ENCODE measurements around the gene MICU2.

MICU2 gene

DNA sequence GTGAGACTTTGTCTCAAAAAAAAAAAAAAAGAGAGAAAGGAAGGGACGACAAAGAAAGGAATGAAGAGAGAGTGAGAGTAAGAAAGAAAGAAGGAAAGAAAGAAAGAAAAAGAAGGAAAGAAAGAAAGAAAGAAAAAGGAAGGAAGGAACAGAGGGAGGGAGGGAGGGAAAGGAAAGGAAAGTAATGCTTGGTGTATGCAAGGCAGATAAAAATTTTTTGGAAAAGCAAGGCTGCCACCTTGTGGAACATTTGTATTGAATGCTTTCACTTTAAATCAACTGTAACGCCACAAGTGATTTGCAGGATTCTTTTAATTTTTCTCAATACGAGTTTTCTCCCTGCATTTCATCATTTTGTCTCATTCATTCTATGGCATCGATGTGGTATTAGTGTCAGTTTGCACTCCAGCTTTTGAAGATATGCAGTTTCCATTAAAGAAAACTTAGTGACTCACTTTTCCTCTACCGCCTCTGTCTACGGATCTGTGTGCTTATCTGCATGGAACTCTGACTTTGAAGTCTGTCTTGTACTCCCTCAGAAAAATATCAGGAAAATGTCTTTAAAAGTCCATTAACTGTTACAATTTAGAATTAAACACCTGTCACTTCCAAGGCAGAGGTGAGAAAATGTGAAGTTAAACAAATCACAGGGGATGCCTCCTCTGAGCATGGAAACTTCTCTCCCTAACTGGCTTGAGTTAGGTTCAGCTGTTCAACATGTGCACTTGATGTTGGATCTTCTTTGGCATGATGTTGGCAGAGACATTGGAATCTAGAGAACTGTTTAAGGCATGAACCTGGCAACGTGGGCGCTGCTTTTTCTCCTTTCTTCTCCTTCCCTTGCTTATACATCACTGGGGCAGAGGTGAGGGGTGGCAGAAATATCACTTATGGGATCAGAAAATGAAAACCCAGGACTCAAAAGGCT, 124.8 kb downstream of the MICU2 start:
- peak; percentile 32 for DNase-seq

DNA sequence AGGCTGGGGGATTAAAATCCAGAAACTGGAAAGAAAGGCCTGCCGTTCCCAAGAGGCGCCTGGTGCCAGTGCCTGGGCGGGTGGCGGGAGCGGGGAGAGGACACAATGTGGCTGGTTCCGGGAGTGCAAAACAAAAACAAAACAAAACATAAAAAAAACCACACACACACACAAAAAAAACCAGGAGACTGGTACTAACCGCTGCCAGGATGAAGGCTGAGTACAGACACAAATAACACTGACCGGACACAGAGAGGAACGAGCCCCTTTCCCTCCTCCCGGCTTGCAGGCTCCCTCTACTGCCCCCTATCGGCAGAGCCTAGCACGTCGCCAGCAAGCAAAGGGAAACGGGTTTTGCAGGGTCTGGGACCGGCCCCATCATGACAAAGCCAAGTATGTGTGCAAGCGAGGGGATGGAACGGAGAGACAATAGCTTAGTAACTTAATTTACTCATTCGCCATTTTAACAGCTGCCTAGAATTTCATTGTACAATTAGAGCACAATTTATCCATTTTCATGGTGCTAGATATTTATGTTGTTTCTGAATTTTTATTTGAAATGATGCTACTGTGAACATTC, 127.0 kb downstream of the MICU2 start:
- DNase-seq = no peak

DNA sequence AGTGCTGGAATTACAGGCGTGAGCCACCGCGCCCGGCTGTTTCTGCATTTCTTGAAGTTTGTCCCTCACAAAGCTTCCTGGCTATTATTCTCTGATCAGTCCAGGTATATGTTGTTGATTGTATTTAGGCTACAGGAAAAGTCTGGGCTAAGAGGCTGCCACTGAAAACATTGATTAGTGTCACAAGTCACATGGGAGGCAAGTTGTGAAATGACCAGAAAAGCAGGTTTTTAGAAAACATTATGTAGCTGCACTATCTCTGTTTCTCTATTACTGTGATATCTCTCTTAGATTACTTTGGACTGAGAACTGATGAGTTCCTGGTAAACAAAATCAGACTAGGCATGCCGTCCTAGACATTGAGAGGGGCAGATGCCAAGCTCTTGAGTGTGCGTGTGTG, 128.9 kb downstream of the MICU2 start:
- no peak for DNase-seq

DNA sequence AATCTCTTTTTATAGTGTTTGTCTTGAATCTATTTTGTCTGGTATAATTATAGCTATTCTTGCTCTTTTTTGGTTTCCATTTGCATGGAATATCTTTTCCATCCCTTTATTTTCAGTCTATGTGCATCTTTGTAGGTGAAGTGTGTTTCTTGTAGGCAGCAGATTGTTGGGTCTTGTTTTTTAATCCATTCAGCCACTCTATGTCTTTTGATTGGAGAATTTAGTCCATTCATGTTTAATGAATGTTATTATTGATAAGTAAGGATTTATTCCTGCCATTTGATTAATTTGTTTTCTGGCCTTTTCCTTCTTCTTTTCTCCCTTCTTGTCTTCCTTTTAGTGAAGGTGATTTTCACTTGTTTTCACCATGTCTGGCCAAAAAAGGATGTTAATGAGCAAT, 133.2 kb downstream of the MICU2 start:
- no peak for DNase-seq

DNA sequence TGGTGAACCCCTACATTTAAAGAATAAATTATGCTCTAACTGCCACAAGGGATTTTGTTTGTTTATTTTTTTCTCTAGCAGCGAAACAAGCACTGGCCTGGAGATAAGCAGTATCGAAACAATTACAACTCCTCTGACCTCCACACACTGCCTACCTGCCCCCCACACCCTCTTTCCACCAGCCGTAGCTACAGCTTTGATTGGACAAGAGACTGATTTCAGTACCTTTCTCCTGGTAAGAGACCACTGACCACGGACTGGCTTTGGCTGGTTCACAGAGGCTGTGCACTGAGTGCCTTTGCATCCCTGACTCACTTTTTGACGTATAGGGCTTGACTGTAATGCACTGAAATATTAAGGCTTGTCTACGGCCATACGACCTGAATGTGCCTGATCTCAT, 137.4 kb downstream of the MICU2 start:
- DNase-seq = no peak

DNA sequence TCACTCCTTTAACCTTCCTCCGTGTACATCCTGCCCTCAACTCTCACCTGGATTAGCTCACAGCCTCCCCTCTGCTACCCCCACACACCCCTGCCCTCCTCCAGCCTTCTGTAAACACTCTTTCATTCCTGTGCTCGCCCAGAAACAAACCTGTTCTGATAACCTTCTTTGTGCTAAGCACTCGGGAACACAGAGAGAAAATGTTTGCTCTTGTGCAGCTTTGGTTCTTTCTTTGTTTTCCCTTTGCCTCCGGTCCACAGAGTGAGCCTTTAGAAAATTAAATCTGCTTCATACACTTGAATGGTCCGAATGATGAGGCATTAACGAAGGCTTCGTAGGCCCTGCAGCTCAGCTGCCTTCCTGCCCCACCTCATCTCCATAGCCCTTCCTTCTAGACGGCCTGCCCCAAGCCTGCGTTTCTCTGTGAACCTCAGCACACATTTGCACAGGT, 138.2 kb downstream of the MICU2 start:
- no peak for DNase-seq

DNA sequence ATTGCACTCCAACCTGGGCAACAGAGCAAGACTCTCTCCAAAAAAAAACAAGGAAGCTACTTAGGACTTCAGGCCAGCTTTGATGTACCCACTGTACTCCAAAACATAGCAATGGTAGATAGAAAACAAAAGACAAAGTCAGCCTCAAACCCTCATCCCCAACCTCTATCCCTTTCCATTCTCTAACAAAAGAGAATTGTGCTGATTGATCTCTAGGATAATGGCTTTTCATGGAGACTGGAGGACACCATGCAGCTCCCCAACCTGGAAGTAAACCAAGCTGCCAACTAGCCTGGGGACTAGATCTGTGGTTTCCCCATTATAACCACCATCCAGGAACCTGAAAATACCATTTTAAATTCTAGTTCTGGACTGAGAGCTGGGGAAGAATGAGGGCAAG, 140.5 kb downstream of the MICU2 start:
- DNase-seq = no peak

DNA sequence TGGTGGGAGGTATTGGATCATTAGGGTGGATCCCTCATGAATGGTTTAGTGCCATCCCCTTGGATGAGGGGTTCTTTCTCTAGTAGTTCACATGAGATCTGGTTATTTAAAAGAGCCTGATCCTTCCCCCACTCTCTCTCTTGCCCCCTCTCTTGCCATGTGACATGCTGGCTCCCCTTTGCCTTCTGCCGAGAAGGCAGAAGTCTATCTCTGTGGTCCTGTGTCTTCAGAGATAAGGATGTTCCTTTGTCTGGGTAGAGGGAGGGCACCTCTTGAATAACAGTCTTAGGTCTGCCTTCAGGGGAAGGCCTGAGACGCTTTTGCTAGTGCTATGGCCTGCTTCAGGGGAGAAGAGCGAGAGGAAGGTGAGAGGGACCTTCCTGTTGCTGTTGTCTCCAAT, 142.8 kb downstream of the MICU2 start:
- DNase-seq = no peak

DNA sequence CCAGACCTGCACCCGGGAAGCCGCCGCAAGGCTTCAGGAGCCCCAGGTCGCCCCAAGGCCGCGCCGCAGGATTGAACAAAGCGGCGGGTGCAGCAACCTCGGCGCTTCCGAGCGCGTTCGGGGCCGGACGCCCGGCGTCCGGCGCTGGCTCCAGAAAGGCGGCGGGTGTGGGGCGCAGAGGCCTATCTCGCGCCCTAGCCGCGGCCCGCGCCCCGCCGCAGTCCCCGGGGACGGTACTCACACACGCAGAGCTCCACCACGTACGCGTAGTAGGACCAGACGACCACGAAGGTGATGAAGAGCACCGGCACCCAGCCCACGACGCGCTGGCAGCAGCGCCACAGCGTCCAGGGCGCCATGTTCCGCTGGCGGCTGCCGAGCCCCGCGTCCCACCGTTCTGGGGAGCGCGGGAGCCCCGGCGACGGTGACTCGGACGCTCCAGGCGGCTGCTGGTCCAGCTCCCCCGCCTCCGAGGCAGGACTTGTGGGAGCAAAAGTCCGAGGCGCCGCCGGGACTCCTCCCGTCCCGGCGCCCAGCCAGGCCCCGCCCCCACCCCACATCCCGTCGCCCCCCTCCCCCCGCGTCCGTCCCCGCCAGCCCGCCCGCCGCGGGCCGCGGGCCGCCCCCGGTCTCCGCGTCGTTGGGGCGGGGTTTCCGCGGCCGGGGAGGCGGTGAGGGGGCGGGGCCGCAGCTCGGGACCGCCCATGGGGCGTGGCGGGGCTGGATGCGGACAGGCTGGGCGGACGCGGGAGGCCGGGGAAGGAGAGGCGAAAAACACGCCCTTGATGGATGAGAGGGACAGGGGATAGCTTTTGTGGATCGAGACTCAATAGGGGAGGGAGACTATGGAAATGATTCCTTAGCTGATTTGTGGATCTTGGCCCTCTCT, 144.9 kb downstream of the MICU2 start, which contains the start of gene ZDHHC20:
ZDHHC20 (minus strand) TSS at position 491 of the 889 bp plus-strand sequence; CDS start at position 359, 132 bp downstream.
- peak; percentile 46 for DNase-seq

DNA sequence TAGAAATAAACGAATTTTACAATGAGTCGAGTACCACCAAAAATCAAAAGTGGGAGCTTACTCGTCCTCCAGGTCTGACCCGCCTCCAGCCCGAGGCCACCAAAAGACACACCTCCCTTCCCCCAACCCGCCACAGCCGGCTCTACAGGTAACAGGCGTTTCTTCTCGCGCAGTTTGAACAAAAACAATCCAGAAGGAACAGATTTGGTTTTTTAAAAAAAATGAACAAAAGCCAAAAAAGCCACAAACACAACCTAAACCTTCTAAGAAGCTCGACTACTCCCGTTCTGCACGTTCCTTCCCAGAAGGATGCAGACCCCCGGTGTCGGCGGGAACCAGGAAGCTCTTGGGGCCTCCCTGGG, 145.5 kb downstream of the MICU2 start:
- DNase-seq = peak; percentile 44

DNA sequence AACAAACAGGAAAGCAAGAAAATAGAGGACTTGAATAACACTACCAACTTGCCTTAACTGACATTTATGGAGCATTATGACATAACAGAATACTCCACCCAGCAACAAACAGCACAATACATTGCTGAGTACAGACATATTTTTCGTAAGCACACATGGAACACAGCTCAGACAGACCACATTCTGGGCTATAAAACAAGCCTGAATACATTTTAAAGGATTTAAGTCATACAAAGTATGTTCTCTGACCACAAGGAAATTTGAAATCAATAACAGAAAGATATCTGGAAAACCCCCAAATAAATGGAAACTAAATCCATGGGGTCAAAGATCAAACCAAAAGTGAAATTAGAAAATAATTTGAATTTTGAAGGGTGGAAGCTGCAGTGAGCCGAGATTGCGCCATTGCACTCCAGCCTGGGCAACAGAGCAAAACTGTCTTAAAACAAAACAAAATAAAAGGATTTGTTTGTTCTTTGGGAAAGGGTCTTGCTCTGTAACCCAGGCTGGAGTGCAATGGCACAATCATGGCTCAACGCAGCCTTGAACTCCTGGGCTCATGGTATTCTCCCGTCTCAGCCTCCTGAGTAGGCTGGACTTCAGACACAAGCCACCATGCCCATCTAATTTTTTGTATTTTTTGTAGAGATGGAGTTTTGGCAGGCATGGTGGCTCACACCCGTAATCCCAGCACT, 150.4 kb downstream of the MICU2 start:
- DNase-seq = no peak

DNA sequence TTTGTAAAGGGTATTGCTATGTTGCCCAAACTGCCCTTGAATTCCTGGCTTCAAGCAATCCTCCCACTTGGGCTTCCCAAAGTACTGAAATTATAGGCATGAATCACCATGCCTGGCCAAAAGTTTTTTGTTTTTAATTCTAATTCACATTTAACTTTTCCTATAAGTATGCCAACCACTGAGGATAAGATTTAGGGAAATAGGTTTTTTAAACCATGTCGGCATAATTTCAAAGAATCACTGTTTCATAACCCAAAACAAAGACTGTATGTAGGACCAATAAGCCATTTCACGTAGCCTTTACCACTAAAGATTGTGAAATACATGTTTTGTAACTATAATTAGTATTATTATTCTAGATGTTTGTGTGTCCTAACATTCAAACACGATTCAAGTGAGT, 153.0 kb downstream of the MICU2 start:
- DNase-seq = no peak

DNA sequence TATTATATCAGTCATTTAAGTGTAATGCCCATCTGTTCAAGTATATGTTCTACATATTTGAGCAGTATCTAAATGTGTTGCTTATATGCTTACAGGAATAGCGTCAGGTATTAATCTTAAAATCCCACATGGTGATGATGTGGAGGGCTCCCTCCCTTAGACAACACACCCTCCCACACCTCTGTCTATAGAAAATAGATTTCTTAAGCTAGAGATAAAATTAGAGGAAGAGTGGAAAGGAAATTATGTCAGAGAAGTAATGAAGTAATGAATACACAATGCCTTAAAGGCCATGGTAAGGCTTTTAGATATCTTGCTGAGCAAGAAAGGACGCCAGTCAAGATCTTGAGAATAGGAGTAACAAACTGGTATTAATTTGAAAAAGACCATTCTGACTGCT, 157.3 kb downstream of the MICU2 start:
- no peak for DNase-seq

DNA sequence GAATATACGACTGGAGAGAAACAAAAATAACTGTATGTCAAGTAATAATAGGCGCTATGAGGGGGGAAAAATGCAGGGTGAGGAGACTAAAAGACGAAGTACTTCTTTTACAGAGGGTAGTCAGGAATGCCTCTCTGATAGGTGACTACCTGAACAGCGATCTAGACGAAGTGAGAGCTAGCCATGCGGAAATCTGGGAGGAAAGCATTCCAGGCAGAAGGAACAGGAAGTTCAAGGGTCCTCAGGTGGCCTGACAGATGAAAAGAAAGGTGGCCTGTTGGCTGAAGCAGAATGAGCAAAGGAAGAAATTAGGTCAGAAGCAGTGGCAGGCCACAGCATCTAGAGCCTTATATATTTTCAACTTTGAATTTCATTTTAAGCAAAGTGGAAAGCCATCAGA, 158.2 kb downstream of the MICU2 start:
- DNase-seq = no peak

DNA sequence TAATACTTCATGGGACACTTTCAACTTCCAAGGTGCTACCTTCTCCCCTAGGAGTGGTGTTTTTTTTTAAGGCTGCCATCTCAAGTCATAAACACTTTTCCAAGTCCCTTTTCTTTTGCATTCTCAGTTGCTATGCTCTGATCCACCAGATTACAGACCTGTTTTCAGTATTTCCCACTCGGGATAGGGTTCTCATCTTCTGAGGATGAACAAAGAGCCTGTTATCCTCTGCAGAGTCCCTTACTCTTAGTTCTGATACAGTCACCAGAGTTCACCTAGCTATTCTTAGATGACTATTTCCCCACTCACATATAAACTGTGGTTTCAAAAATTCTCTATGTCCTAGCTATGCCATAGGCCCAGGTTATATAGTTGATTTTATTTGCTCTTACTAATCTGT, 160.8 kb downstream of the MICU2 start:
- no peak for DNase-seq

Measured in NCI-H1105 treated with DMSO at 0.1 percent for 48 hours (cell line).